GM12892 (cell line): ENCODE measurements around the gene OR51B4.

Experiments used
- DNase-seq: peaks from one replicate; pipeline ENCODE4 v3.0.0; 2011; ENCODE audit not compliant: insufficient read length
- FAIRE-seq: peaks from 2 replicates; lab custom pipeline; 2011; peaks lifted over from hg19 to GRCh38; lab: Jason Lieb, UNC
- POLR2A ChIP-seq: IDR thresholded peaks from 2 replicates; pipeline ENCODE4 v1.6.1; 2011; ENCODE audit warnings: low read depth, low read length, control low read depth
- POLR2AphosphoS5 ChIP-seq: IDR thresholded peaks from 2 replicates; pipeline ENCODE4 v1.6.1; 2011; ENCODE audit warnings: low read depth, low read length, control low read depth
- TAF1 ChIP-seq: IDR thresholded peaks from 2 replicates; pipeline ENCODE4 v1.6.1; 2011; ENCODE audit warnings: low read depth, mild to moderate bottlenecking, control low read depth, low read length, borderline replicate concordance

OR51B4 gene

DNA sequence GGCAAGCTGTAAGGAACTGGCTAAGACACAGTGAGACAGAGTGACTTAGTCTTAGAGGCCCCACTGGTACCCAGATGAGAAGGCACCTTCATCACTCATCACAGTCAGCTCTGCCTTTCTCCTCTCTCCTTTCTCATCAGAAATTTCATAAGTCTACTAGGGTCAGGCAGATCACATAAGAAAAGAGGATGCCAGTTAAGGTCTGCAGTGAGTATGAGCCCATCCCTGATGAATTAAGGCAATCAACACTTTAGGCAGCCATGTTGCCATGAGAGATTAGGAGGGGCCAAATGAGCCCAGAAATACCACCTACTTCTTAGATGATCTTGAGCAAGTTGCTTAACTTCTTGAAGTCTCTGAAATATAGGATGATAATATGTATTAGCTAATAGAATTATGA is 20.1 kb downstream of the OR51B4 start:
- no peak for FAIRE-seq
- DNase-seq, result no peak
- TF ChIP-seq POLR2AphosphoS5 (no peak), POLR2A (no peak), TAF1 (no peak)

DNA sequence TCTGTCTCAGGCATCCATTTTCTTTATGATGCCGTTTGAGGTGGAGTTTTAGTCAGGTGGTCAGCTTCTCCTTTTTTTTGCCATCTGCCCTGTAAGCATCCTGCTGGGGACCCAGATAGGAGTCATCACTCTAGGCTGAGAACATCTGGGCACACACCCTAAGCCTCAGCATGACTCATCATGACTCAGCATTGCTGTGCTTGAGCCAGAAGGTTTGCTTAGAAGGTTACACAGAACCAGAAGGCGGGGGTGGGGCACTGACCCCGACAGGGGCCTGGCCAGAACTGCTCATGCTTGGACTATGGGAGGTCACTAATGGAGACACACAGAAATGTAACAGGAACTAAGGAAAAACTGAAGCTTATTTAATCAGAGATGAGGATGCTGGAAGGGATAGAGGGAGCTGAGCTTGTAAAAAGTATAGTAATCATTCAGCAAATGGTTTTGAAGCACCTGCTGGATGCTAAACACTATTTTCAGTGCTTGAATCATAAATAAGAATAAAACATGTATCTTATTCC is 21.1 kb downstream of the OR51B4 start:
- peak; percentile 14 for FAIRE-seq
- TF ChIP-seq POLR2AphosphoS5 (no peak), TAF1 (no peak), POLR2A (no peak)
- peak; percentile 5 for DNase-seq

DNA sequence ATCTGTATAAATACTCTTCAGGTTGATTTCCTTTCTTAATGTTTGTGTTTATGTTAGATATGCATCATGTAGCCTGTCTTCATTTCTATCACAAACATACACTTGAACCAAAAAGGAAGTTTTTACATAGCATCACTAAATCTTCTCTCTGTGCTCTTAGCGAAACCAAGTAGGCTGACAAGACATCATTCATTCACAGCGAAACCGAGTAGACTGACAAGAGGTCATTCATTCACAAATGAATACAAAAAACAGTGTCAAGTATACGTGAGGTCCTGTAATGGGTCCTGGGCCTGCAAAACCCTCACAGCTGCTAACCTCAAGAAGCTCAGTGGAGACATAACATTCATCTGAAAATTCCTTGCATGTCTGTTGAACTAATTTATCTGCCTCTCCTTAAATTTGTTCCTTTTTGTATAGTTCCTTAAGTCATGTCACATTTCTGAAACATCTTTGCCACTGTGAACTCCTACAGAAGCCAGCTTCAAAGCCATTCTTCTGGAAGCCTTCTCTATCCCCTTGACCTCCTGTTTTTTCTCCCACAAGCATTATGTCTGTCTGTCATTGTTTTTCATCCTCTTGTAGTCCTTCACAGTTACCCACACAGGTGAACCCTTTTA is 22.2 kb downstream of the OR51B4 start:
- DNase-seq, result no peak
- peak; percentile 81 for FAIRE-seq
- no peak for TF ChIP-seq TAF1
- TF ChIP-seq POLR2A, result no peak
- no peak for TF ChIP-seq POLR2AphosphoS5

DNA sequence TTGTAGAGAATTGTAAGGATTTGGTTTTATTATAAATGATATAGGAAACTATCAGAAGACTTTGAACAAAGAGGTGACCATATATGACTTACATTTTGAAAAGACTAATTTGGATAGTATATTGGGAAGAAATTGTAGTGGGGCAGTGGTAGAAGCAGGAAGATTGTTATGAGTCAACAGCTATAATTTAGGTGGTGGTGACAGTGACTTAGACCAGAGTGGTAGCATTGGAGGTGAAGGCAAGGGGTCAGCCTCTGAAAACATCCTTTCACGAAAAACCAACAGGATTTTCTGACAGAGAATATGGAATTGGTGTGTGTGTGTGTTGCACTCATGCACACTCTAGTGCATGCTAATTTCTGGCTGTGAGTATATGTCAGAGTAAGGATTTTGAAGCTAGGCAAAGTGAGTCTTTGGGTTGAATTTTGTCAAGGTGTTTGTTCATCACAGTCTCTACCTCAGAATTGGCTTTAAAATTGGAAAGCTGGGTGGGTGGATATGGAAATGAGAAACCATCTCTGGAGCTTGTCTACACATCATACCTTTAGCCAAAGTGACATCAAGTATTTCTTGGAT is 23.9 kb downstream of the OR51B4 start:
- no peak for TF ChIP-seq POLR2A
- DNase-seq (no peak), FAIRE-seq (peak; percentile 71)

DNA sequence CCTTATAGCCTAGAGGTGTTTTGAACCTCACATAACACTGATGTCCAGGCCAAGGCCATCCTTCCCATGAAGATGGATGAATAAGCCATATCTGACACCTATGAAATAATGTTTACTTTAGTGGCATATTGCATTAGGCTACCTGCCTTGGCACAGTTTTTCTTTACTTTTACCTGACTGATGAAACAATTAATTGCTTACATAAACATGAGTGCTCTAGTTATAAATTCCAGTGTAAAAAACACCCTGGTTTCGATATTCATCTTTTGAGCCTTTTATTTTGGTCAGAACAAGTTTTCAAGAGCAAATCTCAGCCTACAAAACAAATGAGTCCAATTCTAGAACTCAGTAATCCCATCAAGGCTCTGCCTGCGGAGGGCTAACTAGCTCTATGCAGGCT is 25.0 kb downstream of the OR51B4 start:
- TF ChIP-seq POLR2A (no peak), POLR2AphosphoS5 (no peak), TAF1 (no peak)
- FAIRE-seq, result no peak
- no peak for DNase-seq

GRCh38 chr11:5275369-5276110 is 26.2 kb downstream of the OR51B4 start:
- no peak for FAIRE-seq
- TF ChIP-seq POLR2AphosphoS5 (no peak), TAF1 (no peak), POLR2A (no peak)
- no peak for DNase-seq

DNA sequence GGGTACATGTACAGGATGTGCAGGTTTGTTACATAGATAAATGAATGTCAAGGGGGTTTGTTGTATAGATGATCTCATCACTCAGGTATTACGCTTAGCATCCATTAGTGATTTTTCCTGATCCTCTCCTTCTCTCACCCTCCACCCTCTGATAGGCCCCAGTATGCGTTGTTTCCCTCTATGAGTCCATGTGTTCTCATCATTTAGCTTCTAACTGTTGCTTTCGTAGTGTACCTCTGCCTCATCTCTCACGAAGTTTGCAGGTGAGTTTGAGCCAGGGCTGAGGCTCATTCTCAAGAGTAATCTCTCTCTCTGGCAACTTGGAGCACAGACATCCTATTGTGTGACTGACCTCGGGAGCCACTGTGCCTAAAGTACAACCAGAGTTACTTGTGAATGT is 27.4 kb downstream of the OR51B4 start:
- DNase-seq, result no peak
- TF ChIP-seq POLR2A, result no peak
- TF ChIP-seq POLR2AphosphoS5, result no peak
- no peak for TF ChIP-seq TAF1
- FAIRE-seq, result peak; percentile 30

DNA sequence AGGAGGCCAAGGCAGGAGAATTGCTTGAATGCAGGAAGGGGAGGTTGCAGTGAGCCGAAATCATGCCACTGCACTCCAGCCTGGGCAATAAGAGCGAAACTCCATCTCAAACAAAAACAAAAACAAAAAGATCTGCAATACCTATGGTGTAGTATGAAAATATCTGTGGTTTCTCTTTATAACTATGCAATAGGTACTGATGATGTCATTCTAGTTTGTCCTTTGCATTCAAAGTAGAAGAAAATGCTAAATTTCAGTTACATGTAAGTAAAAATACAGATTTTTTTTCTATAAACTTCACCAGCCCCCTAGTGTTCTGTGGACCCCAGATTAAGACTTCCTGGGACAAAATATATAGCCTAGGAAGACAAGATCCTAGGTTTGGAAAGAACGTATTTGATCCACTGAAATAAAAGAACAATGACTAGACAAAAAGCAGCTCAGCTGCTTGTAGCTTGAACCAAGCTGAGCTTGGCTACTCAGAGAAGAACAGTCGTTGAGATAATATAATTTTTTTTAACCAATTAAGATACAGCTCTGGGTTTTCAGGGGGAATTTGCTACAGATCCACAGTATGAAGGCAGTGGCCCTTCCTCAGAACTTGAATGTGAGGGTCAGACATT is 29.2 kb downstream of the OR51B4 start:
- DNase-seq (no peak), FAIRE-seq (no peak)
- no peak for TF ChIP-seq TAF1

DNA sequence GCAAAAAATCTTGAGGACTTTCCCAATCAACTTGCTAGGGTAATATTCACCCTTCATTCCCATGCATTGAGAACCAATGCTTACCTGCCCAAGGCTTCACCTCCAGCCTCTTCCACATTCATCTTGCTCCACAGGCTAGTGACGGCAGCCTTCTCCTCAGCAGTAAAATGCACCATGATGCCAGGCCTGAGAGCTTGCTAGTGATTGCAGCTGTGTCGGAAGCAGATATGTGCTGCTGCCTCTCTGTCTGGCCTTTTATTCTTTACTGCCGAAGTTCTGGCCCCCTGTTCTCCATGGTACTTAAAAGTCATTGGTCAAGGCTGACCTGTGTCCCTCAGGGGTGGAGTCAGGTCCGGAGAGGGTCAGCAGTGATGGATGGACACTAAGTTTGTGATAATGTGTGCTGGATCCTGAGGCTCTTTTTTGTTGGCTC is 32.0 kb downstream of the OR51B4 start, which contains the start of gene HBE1:
HBE1 (minus strand) TSS at position 231 of the 433 bp plus-strand sequence; CDS start at position 176, 55 bp downstream.
- TF ChIP-seq TAF1, result no peak
- TF ChIP-seq POLR2AphosphoS5, result no peak
- TF ChIP-seq POLR2A, result no peak
- FAIRE-seq, result no peak

DNA sequence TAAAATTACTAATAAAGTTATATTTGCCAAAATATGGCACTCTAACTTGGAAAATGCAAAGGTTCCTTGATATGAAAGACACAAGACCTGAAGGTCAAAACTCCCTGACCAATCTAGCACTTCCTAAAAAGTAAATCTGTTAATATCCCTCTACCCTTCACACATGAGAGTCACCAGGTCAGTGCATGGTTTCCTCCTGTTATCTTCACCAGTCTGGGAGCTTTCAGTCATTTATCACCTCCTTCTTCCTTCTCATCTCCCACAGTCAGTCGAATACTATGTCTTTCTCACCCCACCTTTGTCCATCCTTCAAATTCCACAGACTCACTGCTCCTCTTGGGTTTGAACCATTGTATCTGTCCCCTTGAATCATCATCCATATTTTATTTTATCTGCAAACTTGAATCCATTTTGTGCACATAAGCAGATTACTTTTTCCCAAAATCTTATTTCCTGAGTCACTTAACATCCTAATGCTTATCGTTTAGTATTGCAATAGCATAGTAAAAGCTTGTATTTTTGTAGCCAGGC is 34.6 kb downstream of the OR51B4 start:
- TF ChIP-seq TAF1 (no peak), POLR2A (no peak), POLR2AphosphoS5 (no peak)
- no peak for DNase-seq
- FAIRE-seq, result no peak

More for the DNA sequence above, 32.0 kb downstream of the OR51B4 start, which contains the start of gene HBE1:
- no peak for DNase-seq

GRCh38 chr11:5266609-5267008 is 35.1 kb downstream of the OR51B4 start:
- DNase-seq (no peak), FAIRE-seq (no peak)
- TF ChIP-seq POLR2A, result no peak
- TF ChIP-seq POLR2AphosphoS5, result no peak
- TF ChIP-seq TAF1, result no peak

- FAIRE-seq, result no peak
- no peak for DNase-seq
Measured at GRCh38 chr11:5265832-5266231, 35.9 kb downstream of the OR51B4 start.

More at GRCh38 chr11:5265832-5266231, 35.9 kb downstream of the OR51B4 start:
- TF ChIP-seq POLR2A, result no peak
- no peak for TF ChIP-seq TAF1
- TF ChIP-seq POLR2AphosphoS5, result no peak
